GM18499 (cell line): Measurements from ENCODE around the gene PAQR6.

ENCODE experiments used
- ATAC-seq: cut with Tn5 transposase; IDR thresholded peaks from one replicate; pipeline ENCODE4 v1.9.1; 2021; ENCODE audit warnings: moderate number of reproducible peaks; ENCODE audit not compliant: insufficient read depth, unreplicated experiment

PAQR6 gene

DNA sequence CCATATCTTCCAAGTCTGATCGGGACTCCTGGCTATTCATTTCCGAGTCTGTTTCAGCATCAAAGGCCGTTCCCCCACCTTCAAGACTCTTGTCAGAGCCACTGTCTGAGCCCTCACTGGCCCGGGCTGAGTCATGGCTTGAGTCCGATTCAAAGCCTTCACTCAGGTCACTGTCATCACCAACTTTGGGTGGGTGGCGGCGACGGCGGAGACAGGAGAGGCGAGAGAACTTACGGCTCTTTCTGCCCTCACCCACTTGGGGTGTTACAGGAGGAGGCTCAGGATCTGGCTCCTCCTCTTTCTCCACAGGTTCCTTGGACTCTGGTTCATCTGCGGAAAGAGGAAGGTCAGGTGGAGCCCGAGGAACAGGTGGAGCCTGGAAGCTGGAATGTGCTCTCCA, 18.2 kb upstream of the PAQR6 start:
- no peak for ATAC-seq

DNA sequence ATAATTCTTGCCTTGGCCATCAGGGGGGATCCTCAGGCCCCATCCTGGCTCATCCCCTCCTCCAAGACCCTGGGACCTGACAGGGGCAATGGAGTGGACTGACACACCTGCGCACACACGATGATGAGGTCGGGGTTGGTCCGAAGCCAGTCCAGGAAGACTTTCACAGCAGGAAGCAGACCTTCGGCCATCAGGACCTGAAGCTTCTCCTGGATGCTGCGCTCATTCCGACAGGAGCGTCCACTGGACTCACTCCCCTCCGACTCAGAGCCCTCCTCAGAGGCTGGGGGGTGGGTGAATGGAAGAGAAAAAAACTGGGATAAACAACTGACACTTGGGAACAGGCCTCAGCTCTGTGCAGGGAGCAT, 15.4 kb upstream of the PAQR6 start:
- ATAC-seq, result no peak

DNA sequence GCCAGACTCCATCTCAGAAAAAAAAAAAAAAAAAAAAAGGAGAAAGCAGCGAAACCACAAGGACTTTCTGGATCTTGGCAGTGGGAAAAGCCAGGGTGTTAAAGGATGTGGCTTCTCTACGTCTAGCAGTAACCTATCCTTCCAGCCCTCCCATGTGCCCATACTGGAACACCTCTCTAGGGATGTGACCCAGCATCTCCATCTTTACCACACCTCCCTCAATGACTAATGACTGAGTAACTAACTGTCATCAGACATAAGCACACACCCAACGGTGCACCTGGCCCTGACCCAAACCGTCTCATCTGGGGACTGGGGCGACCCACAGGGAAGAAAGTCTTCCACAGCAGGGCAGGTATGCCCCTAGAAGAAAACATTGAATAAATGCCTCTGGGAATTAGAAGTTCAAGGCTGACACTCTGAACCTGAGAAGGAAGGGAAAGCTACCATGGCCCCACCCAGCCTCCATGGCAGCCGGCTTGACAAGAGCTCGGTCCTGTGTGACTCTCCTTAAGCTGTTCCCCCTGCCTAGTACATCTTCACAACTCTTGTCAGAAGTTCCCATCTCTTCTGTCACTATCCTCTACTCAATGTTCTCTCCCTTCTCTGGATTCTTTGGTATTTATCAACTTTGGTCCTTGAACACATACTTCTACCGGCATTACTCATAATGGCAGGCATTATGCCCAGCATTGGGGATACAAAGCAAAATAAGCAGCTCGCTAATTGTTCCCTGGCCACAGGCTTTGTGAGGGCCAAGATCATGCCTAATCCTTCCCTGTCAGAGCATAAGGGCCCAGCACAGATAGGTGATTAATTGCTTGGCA, 14.8 kb upstream of the PAQR6 start:
- ATAC-seq, result no peak

DNA sequence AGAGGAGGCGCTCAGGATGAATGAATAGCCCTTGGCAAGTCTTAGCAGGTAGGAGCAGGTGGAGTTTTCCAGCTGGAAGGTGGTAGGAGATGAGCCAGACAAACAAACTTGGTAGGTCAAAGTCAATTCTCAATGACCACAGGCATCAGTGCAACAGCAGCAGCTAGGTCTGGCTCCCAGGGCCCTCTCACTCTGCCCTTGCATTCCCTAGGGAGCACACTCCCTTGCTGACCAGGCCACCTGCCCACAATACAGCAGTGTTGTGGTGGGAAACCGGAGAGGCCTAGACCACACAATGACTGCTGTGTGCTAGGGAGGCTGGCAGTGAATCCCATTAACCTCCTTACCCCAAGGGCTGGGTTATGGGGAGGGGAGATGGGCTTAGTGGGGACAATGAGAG, 13.0 kb upstream of the PAQR6 start:
- no peak for ATAC-seq

DNA sequence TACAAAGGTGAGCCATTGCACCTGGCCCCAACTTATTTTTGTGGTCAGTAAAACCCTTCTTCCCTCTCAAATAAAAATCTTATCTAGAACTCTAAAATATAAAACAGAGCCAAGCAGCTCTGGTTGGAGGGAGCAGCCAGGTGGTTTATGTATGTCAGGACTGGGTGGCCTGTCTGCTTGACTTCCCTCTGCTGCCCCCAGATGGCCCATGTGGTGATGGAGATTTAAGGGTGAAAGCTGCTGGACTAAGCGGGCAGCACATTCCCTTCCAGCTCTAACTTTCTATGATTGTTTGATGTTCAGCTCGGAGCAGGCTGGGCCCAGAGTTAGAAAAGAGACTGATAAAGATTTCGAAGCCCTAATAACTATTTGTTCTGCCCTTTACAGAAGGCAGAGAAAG, 11.9 kb upstream of the PAQR6 start:
- ATAC-seq, result no peak

DNA sequence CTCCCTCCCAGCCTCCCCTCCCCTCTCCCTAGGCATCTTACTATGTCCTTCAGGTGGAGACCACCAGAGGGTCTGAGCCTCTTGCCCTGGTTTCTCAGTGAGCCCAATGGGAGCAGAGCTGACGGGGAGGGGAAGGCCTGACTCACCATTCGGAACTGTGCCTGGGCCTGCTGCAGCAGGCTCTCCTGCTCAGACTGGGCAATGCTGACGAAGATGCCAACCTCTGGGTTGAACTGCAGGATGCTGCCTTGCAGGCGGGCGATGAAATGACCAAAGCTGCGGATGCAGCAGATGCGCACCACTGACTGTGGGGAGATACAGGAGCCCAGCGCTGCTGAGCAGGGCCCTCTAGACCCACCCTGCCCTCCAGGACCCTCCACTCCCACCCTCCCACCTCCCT, 11.0 kb upstream of the PAQR6 start:
- no peak for ATAC-seq

DNA sequence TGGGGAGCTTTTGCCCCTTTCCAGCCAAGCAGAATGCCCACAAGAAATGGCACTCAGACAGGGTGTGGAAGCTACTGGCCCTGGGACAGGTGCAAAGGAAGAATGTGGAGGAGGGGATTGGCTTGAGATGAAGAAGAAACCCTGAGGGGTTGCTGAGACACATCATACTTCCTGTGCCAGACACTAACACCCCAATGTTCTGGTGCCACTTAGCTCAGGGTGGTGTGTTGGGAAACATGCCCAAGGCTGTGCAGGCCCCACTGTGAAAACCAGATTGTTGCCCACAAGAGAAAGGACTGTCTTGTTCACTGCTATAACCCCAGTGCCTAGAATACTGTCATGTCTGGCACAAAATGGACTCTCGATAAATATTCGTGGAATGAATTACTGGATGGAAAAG, 9.9 kb upstream of the PAQR6 start:
- ATAC-seq, result no peak

DNA sequence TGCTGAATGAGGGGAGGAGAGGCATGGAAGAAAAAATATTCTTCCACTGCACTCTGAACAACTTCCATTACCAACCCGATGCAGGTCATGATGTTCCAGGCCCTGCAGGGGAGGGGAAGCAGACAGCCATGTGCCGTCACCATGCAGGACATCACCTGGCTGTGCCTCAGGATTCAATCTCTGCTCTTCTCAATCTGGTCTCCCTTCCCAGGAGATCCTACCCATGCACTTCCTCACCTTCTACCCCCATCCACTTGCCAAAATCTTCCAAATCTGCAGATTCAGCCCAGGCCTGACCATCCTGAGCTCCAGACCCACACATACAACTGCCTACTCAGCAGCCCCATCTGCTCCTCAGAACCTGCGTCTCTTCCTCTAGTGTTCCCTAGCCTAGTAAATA, 5.8 kb upstream of the PAQR6 start:
- ATAC-seq, result no peak

DNA sequence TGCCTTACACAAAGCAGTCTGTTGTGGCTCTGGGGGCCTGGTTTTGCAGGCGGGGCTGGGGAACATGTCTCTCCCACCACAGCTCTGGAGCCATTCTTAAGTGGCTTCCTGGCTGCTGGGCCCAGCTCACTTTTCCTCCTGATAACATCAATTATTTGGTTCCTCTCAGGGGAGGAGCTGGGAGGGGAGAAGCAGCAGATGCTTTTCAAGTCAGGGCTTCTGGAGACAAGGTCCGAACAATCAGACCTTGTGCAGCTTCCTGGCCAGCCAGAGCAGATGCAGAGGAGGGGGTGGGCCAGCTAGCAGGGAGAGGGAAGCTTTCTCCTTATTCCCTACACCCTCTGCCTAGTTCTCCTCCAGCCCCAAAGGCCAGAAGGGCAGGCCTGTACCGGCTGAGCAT, 3.7 kb upstream of the PAQR6 start:
- no peak for ATAC-seq

DNA sequence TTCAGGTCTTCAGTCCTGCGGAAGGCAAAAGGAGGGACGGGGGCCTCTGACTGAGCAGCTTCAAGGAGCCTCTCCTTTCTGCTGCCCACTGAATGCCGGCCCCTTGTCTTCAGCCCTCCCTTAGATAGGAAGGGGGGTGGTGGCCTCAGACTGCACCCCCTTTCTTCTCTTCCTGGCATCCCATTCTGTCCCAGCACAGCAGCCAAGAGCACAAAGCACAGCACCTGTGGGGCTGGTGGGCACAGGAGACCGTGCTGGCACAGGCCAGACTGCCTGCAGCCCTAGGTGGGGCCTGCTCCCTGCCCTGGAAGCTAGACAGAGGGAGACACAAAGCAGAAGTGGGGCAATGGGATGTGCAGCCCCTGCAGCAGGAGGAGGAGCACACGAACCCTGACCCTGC, 1.7 kb upstream of the PAQR6 start:
- ATAC-seq, result no peak

DNA sequence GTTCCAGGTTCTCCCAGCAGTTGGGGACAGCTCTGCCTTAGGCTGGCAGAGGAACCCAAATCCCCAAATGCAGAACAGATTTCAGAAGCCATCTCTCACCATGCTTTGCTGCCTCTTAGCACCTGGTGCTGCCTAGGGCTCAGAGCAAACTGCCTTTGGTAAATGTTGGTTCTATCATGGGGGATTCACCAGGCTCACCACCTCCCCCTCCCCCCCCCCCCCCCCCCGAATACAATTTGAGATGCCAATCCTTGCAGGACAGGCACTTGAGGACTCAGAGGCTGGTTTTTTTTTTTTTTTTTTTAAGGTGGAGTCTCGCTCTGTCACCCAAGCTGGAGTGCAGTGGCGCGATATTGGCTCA, 447 bp upstream of the PAQR6 start:
- no peak for ATAC-seq

DNA sequence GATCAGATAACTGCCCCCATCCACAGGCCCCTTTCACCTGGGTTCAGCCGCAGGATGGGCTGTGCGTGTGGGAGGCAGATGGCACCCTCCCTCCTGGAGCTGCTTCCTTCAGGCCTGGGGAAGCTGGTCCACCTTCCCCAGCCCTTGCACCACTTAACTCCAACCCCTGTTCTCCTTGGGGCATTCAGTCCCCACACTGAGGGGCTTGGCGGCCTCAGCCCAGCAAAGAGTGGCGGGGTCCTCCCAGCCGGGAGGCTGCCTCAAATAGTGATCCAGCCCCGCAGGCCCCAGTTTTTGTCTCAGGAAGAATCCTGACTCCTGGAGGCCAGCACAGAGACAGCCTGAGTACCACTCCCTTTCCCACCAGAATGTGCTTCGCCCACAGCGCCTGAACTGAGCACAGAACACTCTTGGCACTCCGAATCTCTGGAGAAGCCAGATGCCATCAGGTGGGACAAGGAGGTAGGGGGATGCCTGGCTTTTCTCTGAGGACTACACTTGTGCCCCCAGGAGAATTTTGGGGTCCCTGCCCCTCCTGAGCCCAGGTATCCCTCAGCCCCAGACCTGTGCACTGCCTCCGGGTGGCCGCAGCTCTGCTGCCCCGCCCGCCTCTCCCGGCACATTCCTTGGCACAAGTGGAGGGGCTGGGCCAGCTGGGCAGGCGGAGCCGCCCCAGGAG, 936 bp downstream of the PAQR6 start:
- no peak for ATAC-seq

DNA sequence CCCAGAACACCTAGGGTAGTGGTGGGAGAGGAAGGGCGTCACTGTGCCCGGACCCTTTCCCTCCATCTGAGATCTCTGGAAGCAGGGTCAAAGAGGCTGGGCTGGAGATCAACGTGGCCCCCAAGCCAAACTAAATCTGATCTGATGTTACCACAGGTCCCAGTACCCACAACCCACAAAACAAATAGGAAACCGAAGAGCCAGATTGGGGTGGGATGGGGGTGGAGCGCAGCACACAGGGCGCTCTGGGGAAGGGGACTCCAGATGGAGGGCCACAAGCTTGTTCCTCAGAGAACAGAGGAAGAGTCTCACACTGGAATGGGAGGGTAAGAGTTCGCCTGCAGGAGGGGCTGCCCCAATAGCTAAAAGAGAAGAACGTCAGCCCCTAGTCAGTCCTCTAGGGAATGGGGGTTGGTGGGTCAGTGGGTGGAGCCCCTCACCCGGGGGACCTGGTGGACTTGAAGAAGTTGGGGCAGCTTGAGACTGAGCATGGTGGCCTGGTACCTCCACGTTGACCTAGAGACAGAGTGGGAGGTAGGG, 1.5 kb downstream of the PAQR6 start:
- no peak for ATAC-seq

DNA sequence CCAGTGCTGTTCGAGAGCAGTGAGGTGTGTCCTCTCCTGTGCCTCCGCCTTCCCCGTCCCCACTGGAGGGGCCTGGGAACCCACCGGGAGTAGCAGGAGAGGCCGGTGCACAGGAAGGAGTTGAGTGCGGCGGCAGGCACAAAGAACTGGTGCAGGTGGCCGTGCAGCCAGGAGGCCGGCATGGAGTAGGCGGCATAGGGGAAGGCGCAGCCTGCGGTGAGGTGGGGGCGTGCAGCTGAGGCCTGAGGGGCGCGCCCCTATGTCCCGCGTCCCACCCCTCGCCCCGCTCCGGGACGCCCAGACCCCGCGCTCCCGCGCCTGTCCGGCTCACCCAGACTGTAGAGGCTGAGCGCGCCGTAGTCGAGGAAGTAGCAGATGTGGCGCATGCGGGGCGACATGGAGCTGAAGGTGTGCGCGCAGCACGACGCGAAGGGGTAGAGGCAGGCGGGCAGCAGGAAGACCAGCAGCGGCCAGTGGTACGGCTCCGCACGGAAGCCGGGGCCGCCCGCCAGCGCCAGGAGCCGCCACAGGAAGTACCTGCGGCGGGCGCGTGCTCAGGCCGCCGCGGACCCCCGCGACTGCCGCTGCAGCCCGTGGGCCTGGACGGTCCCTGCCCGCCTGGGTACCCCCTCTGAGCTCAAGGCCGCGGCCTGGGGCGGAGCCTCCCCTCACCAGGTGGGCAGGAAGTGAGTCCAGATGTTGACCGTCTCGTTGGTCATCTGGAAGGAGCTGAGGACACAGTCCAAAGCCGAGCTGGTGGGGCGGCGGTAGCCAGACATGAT, 2.2 kb downstream of the PAQR6 start:
- ATAC-seq, result no peak

DNA sequence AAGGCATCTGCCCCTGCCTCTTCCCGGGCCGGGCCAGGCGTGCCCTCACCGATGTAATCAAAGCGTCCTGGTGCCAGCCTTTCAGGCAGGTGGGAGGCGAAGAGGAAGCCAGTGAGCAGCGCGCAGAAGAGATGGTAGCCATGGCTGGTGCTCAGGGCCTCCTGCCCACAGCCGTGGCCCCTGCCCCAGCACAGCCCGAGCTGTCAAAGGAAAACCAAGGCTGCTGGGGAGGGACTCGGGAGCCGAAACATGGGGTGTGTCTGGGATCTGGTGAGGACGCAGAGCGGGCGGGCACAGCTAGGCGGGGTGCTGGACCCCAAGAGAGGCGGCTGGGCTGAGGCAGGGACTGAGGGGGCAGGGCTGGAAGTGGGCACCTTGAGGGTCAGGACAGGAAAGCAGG, 3.1 kb downstream of the PAQR6 start:
- no peak for ATAC-seq

DNA sequence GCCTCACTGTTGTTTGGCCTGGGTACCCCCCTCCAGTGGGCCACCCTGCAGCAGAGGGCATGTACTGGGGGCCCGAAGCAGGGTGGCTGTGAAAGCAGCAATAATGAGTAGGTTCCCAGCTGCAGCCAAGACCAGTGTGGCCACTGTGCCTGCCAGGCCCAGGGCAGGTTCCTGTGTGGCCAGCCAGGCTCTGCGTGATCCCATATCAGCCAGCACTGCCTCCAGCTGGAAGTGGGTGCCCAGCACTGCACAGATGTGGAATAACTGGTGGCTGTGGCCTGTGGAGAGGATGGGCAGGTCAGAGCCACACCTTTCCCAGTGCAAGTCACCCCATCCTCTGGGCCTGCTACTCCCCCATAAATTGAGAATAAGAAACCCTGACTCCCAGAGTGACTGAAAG, 3.7 kb downstream of the PAQR6 start:
- ATAC-seq, result no peak

DNA sequence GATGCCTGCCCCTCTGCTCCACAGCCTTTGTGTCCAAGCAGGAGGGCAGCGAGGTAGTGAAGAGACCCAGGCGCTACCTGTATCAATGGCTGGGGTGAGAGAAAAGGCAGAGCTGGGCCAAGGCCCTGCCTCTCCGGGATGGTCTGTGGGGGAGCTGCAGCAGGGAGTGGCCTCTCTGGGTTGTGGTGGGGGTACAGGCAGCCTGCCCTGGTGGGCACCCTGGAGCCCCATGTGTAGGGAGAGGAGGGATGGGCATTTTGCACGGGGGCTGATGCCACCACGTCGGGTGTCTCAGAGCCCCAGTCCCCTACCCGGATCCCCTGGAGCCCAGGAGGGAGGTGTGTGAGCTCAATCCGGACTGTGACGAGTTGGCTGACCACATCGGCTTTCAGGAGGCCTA, 5.1 kb downstream of the PAQR6 start:
- no peak for ATAC-seq

DNA sequence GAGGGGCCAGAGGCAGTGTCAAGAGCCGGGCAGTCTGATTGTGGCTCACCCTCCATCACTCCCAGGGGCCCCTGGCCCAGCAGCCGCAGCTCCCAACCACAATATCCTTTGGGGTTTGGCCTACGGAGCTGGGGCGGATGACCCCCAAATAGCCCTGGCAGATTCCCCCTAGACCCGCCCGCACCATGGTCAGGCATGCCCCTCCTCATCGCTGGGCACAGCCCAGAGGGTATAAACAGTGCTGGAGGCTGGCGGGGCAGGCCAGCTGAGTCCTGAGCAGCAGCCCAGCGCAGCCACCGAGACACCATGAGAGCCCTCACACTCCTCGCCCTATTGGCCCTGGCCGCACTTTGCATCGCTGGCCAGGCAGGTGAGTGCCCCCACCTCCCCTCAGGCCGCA, 5.9 kb downstream of the PAQR6 start, which contains the start of gene BGLAP:
BGLAP (plus strand) TSS at position 259 of the 400 bp plus-strand sequence; CDS start at position 307, 48 bp downstream.
- no peak for ATAC-seq

DNA sequence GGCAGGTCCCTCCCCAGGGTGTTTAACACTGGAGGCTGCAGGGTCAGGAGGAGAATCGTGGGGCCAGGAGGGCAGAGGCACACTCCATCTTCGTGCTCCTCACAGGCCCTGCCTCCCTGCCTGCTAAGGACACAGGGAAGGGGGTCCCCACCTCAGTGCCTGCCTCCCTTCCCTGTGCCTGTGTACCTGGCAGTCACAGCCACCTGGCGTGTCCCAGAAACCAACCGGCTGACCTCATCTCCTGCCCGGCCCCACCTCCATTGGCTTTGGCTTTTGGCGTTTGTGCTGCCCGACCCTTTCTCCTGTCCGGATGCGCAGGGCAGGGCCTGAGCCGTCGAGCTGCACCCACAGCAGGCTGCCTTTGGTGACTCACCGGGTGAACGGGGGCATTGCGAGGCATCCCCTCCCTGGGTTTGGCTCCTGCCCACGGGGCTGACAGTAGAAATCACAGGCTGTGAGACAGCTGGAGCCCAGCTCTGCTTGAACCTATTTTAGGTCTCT, 6.5 kb downstream of the PAQR6 start:
- no peak for ATAC-seq

DNA sequence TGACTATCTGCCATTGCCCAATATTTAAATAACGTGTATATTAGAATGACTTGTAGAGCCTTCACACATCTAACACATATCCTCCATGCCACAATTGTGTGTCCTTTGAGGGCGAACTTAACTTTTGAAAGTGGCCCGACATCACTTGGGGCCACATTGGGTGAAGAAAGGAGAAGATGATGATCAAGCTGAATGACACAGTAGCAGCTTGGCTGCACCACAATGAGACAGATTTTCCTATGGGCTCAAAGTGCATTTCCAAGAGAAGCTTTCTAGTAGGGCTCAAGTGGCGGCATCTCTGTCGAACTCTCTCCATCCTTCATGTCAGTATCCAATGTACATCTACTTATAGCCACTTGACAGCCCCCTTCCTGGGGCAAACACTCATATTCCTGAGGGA, 9.6 kb downstream of the PAQR6 start:
- ATAC-seq, result no peak

DNA sequence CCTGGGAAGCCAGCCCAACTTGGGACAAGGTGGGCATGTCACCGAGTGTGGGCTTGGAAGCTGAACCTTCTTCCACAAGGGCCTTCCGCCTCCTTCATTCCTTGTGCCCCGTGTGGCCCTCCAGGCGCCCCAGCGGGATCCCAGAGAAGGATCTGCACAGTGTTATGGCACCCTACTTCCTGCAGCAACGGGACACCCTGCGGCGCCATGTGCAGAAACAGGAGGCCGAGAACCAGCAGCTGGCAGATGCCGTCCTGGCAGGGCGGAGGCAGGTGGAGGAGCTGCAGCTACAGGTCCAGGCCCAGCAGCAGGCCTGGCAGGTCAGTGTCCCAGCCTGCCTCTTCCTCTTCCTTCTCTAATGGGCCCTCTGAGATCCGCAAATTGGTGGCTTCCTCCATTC, 11.7 kb downstream of the PAQR6 start:
- no peak for ATAC-seq
